OCI-LY7 (cell line): Measurements from ENCODE around the gene PCDHGB6. TPM values are rescaled to one million over a fixed set of nuclear protein-coding genes. Genes with fewer than 3 reads are reported as not detected.
"Not testable (repeated sequence)": the region's sequence is repeated elsewhere in the genome, so short reads cannot be mapped to it uniquely, and the experiment has no call there.

Experiments
- BruUV-seq: library from RNA; stranded (reverse); fragments of 400-500 nt; replicated peaks from 2 replicates; lab custom pipeline; 2021; lab: Mats Ljungman, UMichigan
- CTCF ChIA-PET: fragments of 300-600 bp; sonication (Branson Sonifier 250); formaldehyde crosslinking; loops from one replicate; lab custom pipeline; 2022; ENCODE audit warnings: antibody characterized with exemption; ENCODE audit not compliant: unreplicated experiment; lab: Charles Lee
- POLR2A ChIA-PET: fragments of 300-600 bp; sonication (Branson Sonifier 250); formaldehyde crosslinking; loops from one replicate; lab custom pipeline; 2022; ENCODE audit warnings: antibody characterized with exemption; lab: Charles Lee
- DNase-seq: peaks from one replicate; pipeline ENCODE4 v3.0.0-alpha.2; 2015; ENCODE audit warnings: low spot score
- H2AFZ ChIP-seq: fragments of 200-600 bp; sonication (generic), shearing (Covaris generic); 2 replicates; pipeline ENCODE4 v1.6.1; 2014; ENCODE audit warnings: mild to moderate bottlenecking, antibody characterized with exemption, low read length, moderate library complexity
- H3K27ac ChIP-seq: fragments of 200-600 bp; sonication (generic); 2 replicates; pipeline ENCODE4 v1.5.1; 2014; ENCODE audit warnings: mixed run types, low read depth, mild to moderate bottlenecking, moderate library complexity, low read length, inconsistent platforms; ENCODE audit not compliant: poor library complexity, severe bottlenecking
- H3K36me3 ChIP-seq: fragments of 200-600 bp; sonication (generic); 2 replicates; pipeline ENCODE4 v1.6.1; 2014; ENCODE audit warnings: mild to moderate bottlenecking, antibody characterized with exemption, low read length, moderate library complexity, mixed read lengths; ENCODE audit not compliant: insufficient read depth
- H3K4me1 ChIP-seq: fragments of 200-600 bp; sonication (generic); 2 replicates; pipeline ENCODE4 v1.5.1; 2014; ENCODE audit warnings: mild to moderate bottlenecking, low read length; ENCODE audit not compliant: insufficient read depth, poor library complexity, severe bottlenecking
- H3K4me2 ChIP-seq: fragments of 200-600 bp; sonication (generic); 2 replicates; pipeline ENCODE4 v1.6.1; 2014; ENCODE audit warnings: mild to moderate bottlenecking, low read length
- H3K4me3 ChIP-seq: fragments of 200-600 bp; sonication (generic); 2 replicates; pipeline ENCODE4 v1.5.1; 2014; ENCODE audit warnings: mild to moderate bottlenecking, low read depth, low read length; ENCODE audit not compliant: poor library complexity, severe bottlenecking
- H3K79me2 ChIP-seq: fragments of 200-600 bp; sonication (generic); 2 replicates; pipeline ENCODE4 v1.6.1; 2016; ENCODE audit warnings: low read depth, mild to moderate bottlenecking, low read length, moderate library complexity, mixed read lengths; ENCODE audit not compliant: insufficient read depth
- H3K9me2 ChIP-seq: fragments of 200-600 bp; sonication (generic); 2 replicates; pipeline ENCODE4 v1.6.1; 2016; ENCODE audit warnings: mild to moderate bottlenecking, low read length, mixed read lengths; ENCODE audit not compliant: insufficient read depth
- H3K9me3 ChIP-seq: fragments of 200-600 bp; sonication (generic); 2 replicates; pipeline ENCODE4 v1.6.1; 2014; ENCODE audit warnings: mild to moderate bottlenecking, mixed run types, low read length, mixed read lengths
- H4K20me1 ChIP-seq: fragments of 200-600 bp; sonication (generic); 2 replicates; pipeline ENCODE4 v1.6.1; 2014; ENCODE audit warnings: mild to moderate bottlenecking, antibody characterized with exemption, low read length, moderate library complexity, mixed read lengths; ENCODE audit not compliant: insufficient read depth
- EZH2phosphoT487 ChIP-seq: fragments of 200-600 bp; sonication (generic); IDR thresholded peaks from 2 replicates; pipeline ENCODE4 v1.6.1; 2018; ENCODE audit warnings: low read depth, borderline replicate concordance, mild to moderate bottlenecking, mixed run types, antibody characterized with exemption, low read length, moderate library complexity, mixed read lengths
- intact Hi-C: fragments of 100-400 bp; cut with micrococcal nuclease; formaldehyde crosslinking; loops from one replicate; pipeline ENCODE4 v1.10.0; 2022; ENCODE audit not compliant: unreplicated experiment
- total RNA-seq, 2 experiments: library from RNA; depleted of rRNA in 1 of 2; stranded (reverse); fragments of >200 nt in 1 of 2; shearing (Covaris generic) in 1 of 2; gene quantifications; 2 replicates each; pipeline ENCODE4 v1.2.3, GENCODE V29; 2014 to 2022
- TF ChIP-seq, protein P1 (sequence below): fragments of 200-600 bp; sonication (generic); conservative IDR thresholded peaks from 2 replicates; pipeline ENCODE4 v1.5.1; 2014; ENCODE audit warnings: mild to moderate bottlenecking, antibody characterized with exemption, low read length, moderate library complexity, mixed read lengths

PCDHGB6 gene
- total RNA-seq, 2 experiments from 2014 or later: 4.5 to 4.7 TPM

DNA sequence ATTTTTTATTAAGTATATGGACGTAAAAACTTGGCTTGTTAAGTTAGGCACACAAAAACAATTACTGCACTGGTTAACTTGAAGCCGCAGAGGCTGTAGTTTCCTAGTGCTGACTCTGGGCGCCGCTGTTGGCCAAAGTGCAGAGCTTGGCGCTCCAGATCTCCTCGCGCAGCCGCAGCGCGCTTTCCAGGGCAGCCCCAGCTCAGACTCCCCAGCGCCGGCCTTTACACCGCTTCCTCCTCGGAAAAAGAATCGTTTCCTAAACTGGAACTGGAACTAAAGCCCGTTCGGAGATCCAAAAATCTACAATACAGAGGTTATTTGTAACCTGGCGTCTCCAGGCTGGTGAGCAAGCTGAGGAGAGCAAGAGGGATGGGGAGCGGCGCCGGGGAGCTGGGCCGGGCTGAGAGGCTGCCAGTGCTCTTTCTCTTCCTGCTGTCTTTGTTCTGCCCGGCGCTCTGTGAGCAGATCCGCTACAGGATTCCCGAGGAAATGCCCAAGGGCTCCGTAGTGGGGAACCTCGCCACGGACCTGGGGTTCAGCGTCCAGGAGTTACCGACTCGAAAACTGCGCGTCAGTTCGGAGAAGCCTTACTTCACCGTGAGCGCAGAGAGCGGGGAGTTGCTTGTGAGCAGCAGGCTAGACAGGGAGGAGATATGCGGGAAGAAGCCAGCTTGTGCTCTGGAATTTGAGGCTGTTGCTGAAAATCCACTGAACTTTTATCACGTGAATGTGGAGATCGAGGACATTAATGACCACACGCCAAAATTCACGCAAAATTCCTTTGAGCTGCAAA, 9.9 kb upstream of the PCDHGB6 start, which contains the start of gene PCDHGB5:
TSS of gene PCDHGB5 (plus strand) at position 192 of the 796 bp plus-strand sequence. CDS start at position 373, 181 bp downstream.
- POLR2A ChIA-PET: interaction anchor here (0.5 to 2.3 kb wide), 7 partner anchors 9 to 169 kb away, joined by 3 to 6 read pairs (median 3); partner anchors contain the start of genes PCDHGB3 and PCDHGB4
- H3K4me2 ChIP-seq, H3K4me1 ChIP-seq, H3K79me2 ChIP-seq, H3K9me3 ChIP-seq, intact Hi-C loops, DNase-seq, H3K27ac ChIP-seq, H3K9me2 ChIP-seq, H3K36me3 ChIP-seq, H2AFZ ChIP-seq, BruUV-seq, H3K4me3 ChIP-seq, H4K20me1 ChIP-seq: not testable (repeated sequence)
- TF ChIP-seq, protein P1, sequence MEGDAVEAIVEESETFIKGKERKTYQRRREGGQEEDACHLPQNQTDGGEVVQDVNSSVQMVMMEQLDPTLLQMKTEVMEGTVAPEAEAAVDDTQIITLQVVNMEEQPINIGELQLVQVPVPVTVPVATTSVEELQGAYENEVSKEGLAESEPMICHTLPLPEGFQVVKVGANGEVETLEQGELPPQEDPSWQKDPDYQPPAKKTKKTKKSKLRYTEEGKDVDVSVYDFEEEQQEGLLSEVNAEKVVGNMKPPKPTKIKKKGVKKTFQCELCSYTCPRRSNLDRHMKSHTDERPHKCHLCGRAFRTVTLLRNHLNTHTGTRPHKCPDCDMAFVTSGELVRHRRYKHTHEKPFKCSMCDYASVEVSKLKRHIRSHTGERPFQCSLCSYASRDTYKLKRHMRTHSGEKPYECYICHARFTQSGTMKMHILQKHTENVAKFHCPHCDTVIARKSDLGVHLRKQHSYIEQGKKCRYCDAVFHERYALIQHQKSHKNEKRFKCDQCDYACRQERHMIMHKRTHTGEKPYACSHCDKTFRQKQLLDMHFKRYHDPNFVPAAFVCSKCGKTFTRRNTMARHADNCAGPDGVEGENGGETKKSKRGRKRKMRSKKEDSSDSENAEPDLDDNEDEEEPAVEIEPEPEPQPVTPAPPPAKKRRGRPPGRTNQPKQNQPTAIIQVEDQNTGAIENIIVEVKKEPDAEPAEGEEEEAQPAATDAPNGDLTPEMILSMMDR: peak; percentile 60
- CTCF ChIA-PET: interaction anchor here (1.2 kb wide), 1 partner anchor 166 kb away, joined by 4 read pairs; no protein-coding TSS in a partner anchor

DNA sequence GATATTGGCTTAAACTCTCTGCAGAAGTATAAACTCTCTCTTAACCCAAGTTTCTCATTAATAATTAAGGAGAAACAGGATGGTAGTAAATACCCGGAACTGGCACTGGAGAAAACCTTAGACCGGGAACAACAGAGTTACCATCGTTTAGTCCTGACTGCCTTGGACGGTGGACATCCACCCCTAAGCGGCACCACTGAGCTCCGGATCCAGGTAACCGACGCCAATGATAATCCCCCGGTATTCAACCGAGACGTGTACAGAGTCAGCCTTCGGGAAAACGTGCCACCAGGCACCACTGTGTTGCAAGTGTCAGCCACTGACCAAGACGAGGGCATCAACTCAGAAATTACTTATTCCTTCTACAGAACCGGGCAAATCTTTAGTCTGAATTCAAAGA, 9.2 kb upstream of the PCDHGB6 start:
- no peaks in the 10 kb centered on the region for H3K79me2 ChIP-seq
- TF ChIP-seq, protein P1: no peak
- no peak for TF ChIP-seq EZH2phosphoT487
- no peaks in the 10 kb centered on the region for H3K4me1 ChIP-seq
- H3K9me2 ChIP-seq: no peaks in the 10 kb centered on the region
- no peaks in the 10 kb centered on the region for H3K36me3 ChIP-seq
- H3K4me3 ChIP-seq: no peak overlapping the region
- POLR2A ChIA-PET: interaction anchor here (2.3 kb wide), 1 partner anchor 159 kb away, joined by 6 read pairs; no protein-coding TSS in a partner anchor
- no peak overlapping the region for H3K27ac ChIP-seq
- H3K4me2 ChIP-seq: no peak overlapping the region
- H3K9me3 ChIP-seq: no peaks in the 10 kb centered on the region
- DNase-seq: no peak
- CTCF ChIA-PET: interaction anchor here (1.2 kb wide), 1 partner anchor 165 kb away, joined by 4 read pairs; no protein-coding TSS in a partner anchor
- no peak overlapping the region for H2AFZ ChIP-seq
- TSS peak; percentile 39 for BruUV-seq
- H4K20me1 ChIP-seq: no peaks in the 10 kb centered on the region
- intact Hi-C loops: no loop called here
